HG02981 (cell line): ENCODE measurements around the gene TUBGCP5.

Experiments
- ATAC-seq: cut with Tn5 transposase; IDR thresholded peaks from one replicate; pipeline ENCODE4 v1.9.1; 2021; ENCODE audit warnings: mild to moderate bottlenecking, moderate library complexity; ENCODE audit not compliant: unreplicated experiment

Gene TUBGCP5

DNA sequence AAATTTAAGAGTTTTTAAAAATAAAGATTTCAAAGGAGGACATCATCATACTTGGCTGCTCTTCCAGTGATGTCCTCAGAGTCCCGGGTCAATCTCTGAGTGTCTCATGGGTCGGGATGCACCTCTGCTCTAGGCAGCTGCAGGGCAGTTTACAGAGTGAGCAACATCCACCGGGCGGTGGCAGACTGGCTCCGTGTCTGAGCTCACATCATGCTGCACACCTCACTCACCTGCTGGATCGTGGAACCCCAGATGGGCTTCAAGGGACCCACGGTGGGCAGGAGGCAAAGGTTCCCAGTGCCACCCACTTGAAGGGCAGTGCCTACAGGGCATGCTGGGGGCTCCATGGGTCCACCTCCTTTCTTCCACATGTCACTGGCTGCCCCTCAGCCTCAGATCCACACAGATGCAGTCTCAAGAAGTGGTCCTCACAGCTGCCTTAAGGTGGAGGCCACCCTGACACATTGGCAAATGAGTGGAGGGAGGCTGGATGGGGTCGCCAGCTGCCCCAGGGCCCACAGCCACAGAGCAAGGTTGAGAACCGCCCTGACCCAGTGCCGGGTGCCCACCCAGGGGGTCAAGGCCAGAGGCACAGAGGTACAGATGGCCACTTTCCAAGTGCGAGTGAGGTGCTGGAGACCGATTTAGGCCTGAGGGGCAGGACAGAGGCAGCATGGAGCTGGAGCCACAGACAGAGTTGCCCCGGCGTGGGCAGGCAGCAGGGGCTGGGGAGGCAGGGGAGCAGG, 84.4 kb downstream of the TUBGCP5 start:
- no peak for ATAC-seq

DNA sequence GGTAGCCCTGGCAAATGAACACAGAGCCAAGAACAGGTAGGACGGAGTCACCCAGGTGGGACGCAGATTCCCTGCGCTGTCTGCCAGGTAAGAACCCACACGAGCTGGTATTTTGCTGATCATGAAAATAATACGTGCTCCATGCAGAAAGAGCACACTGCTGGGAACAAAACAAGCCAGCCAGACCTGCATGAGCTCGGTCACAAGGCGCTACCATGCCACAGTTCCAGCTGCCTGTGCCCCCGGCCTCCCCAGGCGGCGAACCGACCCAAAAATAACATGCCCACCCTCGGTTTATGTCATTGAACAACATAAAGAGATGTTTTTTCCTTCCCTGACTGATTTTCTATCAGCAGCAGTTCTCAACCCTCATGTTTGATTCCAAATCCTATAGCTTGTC, 85.0 kb downstream of the TUBGCP5 start:
- ATAC-seq: no peak

DNA sequence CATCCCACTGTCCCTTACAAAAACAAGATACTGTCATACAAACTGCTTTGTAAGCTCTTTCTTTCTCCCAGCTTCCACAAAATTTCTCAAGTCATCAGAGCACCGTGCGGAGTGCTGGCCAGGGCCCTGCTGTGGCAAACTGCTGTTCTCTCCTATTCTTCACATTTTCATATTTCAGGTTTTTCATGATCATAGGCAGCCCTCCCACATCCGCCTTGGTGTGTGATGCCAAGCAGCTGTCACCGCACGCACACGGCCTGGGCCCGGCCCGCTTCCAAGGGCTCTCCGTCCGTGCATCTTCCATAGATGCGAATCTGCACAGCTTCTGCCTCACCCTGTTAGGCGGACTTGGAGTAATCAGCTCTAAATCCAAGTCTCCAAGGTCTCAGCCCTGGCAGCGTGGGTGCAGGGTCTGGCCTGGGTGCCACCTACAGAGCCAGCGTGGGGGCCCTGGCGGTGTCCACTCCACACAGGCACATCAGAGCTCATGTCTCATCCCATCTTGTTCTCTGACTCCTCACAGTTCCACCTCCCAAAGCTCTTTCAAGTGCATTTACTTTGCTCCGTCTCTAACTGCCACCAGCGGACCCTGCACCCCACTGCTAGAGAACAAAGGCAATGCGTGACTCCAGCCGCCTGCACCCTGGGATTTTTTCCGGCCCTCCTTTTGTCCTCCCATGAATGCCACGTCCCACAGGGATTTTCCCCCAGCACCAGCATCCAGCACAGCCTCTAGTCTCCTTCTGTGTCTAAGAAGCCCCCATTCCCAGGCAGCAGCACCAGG, 86.4 kb downstream of the TUBGCP5 start:
- no peak for ATAC-seq

DNA sequence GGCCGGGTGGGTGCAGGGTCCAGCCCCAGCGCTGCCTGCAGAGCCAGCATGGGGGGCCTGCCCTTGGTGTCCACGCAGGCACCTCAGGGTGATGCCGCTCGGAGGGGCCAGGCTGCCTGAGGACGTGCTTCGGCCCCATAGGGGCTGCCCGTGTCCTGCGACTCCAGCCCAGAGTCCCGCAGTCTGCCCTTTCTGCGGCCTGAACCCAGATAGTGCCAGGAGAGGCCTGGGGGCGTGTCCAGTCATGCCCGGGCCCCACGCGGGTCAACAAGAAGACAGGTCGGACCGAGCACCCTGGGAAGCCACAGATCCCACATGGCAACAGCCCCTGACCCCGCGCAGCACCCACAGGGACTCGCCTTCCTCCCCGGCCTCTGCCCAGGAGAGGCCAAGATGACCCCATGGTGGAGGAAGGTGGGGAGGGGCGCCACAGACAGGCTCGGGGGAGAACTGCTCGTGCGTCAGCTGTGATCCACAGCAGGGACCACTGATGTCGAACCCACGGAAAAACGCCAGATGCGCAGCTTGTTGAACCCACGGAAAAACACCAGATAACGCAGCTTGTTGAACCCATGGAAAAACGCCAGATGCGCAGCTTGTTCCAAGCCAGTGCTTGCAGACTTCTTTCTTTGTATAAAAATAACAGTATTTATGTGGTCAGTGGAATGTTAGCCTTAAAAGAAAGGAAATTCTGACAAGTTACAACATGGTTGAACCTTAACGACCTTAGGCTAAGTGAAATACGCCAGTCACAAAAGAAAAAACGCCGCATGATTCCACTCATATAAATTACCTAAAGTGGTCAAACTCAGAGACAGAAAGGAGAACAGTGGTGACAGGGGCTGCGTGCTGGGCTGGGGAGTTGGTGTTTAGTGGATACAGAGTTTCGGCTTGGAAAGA, 87.7 kb downstream of the TUBGCP5 start:
- ATAC-seq: no peak

DNA sequence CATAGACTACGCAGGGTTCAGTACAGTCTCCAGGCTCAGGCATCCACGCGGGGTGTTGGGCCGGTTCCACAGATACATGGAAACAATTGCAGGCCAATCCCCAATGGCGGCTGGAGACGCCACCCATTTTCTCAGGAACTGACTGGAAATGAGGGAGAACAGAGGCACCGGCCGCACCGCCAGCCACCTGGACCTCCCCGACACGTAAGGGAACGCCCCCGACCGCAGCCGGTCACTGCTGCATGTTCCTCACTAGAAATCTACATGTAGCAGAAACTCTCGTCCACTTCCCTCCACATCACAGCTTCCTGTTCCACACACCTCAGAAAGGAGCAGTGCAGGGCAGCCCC, 88.4 kb downstream of the TUBGCP5 start:
- ATAC-seq: no peak

DNA sequence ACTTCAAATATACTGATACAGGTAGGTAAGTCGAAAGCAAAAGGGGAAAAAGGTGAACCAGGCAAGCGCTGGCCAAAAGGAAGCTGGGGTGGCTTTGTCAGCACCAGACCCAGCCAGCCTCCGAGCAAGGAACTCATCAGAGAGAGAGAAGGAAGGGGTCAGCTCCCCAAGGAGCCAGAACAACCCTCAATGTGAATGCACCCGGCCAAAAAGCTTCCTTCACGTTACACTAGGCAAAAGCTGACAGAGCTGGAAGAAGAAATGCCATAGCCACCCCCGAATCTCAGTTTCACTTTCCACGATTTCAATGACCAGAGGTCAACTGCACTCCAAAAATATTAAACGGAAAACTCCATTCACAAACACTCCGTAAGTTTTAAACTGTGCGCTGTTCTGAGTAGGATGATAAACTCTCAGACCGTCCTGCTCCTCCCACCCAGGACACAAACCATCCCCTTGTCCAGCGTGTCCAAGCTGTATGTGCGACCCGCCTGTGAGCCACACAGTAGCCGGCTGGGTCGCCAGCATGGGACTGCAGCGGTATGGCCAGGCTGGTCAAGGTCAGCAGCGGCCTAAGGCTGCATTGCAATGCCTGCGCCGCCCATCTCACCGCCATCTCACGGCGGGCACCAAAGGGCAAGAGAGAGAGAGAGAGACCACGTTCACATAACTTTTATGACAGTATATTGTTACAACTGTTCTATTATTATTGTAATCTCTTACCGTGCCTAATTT, 88.9 kb downstream of the TUBGCP5 start:
- no peak for ATAC-seq
